C4-2B (cell line): ENCODE results near the gene ABCD4.

Source experiments
- CTCF ChIP-seq: fragments of 450-650 bp; conservative IDR thresholded peaks from 2 replicates; pipeline ENCODE4 v1.5.1; 2017; ENCODE audit warnings: mild to moderate bottlenecking
- ZFX ChIP-seq: fragments of 450-650 bp; IDR thresholded peaks from 2 replicates; pipeline ENCODE4 v1.6.1; 2017

GRCh38 chr14:74246542-74246941 is 56.2 kb downstream of the ABCD4 start:
- TF ChIP-seq CTCF, result no peak
- no peak for TF ChIP-seq ZFX
